ENCODE measurements around the gene TSSC4. TPM values are rescaled to one million over a fixed set of nuclear protein-coding genes. Genes with fewer than 3 reads are reported as not detected.

The TSSC4 gene
- polyA plus RNA-seq, 1 experiment, result 30.5 TPM

DNA sequence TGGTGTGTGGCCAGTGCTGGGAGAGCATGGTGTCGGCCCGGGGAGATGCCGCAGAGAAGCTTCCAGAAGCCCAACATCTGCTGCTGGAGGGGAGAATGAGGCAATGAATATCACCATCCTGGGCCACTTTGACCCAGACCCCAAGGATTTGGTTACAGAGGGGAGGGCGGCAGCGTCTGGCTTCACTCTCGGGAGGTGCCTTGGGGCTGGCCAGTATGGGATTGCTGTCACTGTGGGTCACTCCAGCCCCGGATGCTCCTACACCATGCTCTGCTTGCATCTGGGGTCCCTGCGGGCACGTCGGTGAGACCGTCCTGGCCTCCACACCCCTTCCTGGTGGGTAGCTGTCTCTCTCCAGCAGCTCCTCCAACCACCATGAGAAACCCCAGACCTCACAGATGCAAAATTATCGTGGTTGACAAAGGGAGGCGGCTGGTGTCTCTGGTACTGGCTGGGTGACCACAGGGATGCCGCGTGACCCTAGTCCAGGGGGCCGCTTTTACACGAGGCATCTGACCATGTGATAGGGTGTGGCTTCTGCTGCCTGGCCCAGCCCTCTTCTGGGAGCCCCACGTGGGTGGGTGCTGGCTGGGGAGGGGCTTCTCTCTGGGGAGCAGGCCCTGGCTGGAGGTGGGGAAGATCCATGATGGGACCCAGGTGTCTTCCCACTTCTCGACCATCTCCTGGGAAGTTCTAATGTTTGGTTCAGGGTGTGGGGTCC lies 49.9 kb downstream of the TSSC4 start:
- no peak overlapping the region for H3K4me3 ChIP-seq (ENCODE audit: low read depth, low read length)
- H3K36me3 ChIP-seq (ENCODE audit: control insufficient read depth, insufficient read depth, low read length), result no peaks in the 10 kb centered on the region
- CTCF ChIA-PET, result interaction anchor here (1.1 to 1.6 kb wide), 2 partner anchors 30 to 60 kb away, joined by 3 to 6 read pairs; no protein-coding TSS in a partner anchor
- H3K27me3 ChIP-seq (ENCODE audit: control insufficient read depth, insufficient read depth, low read length), result peaks cover 13% of the 10 kb centered on the region
- DNase-seq (ENCODE audit: low read depth), result no peak
- TF ChIP-seq, protein P1, sequence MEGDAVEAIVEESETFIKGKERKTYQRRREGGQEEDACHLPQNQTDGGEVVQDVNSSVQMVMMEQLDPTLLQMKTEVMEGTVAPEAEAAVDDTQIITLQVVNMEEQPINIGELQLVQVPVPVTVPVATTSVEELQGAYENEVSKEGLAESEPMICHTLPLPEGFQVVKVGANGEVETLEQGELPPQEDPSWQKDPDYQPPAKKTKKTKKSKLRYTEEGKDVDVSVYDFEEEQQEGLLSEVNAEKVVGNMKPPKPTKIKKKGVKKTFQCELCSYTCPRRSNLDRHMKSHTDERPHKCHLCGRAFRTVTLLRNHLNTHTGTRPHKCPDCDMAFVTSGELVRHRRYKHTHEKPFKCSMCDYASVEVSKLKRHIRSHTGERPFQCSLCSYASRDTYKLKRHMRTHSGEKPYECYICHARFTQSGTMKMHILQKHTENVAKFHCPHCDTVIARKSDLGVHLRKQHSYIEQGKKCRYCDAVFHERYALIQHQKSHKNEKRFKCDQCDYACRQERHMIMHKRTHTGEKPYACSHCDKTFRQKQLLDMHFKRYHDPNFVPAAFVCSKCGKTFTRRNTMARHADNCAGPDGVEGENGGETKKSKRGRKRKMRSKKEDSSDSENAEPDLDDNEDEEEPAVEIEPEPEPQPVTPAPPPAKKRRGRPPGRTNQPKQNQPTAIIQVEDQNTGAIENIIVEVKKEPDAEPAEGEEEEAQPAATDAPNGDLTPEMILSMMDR (IDR thresholded peaks at IDR 0.05; ENCODE audit: insufficient read depth, low read depth, low read length), result no peak
- POLR2A ChIA-PET, result no interaction called here

DNA sequence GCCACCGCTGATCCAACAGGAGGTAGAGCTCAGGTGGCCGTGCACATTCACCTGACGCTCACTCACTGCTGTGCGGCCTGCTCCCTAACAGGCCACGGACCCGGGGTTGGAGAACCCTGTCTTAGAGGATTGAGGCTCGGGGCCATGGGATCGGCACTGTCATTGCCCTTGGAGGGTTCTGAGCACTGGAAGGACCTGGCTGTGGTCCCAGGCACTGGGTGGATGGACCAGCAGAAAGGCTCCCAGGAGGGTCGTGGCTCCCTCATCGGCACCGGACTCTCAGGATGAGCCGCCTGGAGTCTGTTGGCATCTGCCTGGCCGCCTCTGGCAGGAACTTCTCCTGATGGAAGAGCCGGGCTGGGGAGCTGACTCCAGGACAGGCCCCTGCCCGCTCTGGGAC lies 50.8 kb downstream of the TSSC4 start:
- Histone ChIP-seq H3K27me3 (ENCODE audit: control insufficient read depth, insufficient read depth, low read length) (peaks cover 8% of the 10 kb centered on the region), H3K4me3 (ENCODE audit: low read depth, low read length) (no peak overlapping the region), H3K36me3 (ENCODE audit: control insufficient read depth, insufficient read depth, low read length) (no peaks in the 10 kb centered on the region)
- ChIA-PET CTCF (interaction anchor here (1.6 kb wide), 1 partner anchor 31 kb away, joined by 6 read pairs; no protein-coding TSS in a partner anchor), POLR2A (no interaction called here)
- TF ChIP-seq, protein P1 (IDR thresholded peaks at IDR 0.05; ENCODE audit: insufficient read depth, low read depth, low read length), result no peak
- no peak for DNase-seq (ENCODE audit: low read depth)

DNA sequence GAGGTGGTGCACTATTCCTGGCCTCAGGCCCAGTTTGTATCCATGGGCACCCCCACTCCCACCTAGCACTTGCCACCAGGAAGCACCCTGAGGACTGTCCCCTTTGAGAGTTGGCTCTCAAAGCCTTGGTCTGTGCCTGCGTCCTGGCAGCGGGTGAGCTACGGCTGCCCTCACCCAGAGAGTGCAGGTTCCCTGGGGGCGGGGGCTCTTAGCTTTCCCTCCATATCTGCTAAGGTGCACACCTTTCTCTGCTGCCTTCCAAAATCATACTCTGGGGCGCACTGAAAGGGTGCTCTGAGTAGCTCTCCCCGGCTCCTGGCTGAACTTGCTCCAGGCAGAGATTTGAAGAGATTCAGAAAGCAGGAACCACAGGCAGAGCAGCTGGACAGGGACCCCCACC lies 51.4 kb downstream of the TSSC4 start:
- H3K36me3 ChIP-seq (ENCODE audit: control insufficient read depth, insufficient read depth, low read length), result no peaks in the 10 kb centered on the region
- H3K4me3 ChIP-seq (ENCODE audit: low read depth, low read length), result no peak overlapping the region
- DNase-seq (ENCODE audit: low read depth), result no peak
- H3K27me3 ChIP-seq (ENCODE audit: control insufficient read depth, insufficient read depth, low read length), result peaks cover 6% of the 10 kb centered on the region
- CTCF ChIA-PET, result no interaction called here
- POLR2A ChIA-PET, result no interaction called here
- TF ChIP-seq, protein P1 (IDR thresholded peaks at IDR 0.05; ENCODE audit: insufficient read depth, low read depth, low read length), result no peak

DNA sequence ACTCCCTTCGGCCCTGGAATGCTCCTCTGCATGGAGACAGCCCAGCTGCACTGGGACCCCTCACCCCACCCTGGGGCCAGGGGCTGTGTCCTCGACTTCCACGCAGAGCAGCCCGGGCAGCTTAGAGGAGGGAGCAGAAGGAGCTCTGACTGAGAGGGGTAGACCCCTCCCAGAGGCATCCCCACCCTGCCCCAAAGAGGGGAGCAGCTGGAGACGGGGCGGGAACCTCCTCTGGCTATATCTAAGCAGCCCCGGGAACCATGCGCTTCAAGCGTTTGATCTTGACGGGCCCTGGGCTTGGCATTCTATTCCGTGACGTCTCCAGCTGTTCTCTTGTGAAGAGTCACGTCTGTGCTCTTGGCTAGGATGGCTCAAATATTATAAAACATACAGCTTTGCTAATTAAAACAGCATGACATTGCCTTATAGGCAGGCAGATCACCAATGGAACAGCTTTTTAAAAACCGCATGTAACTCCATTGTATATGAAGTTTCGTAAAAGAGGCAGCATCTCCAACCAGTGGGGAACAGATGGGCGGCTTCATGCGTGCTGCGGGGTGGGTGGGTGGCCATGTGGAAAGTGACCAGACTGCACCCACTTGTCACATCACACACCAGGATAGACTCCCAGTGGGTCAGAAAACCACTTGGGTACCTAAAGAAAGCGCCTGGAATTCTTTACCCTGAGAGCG lies 51.9 kb downstream of the TSSC4 start:
- peaks cover 6% of the 10 kb centered on the region for H3K27me3 ChIP-seq (ENCODE audit: control insufficient read depth, insufficient read depth, low read length)
- TF ChIP-seq, protein P1 (IDR thresholded peaks at IDR 0.05; ENCODE audit: insufficient read depth, low read depth, low read length), result no peak
- H3K36me3 ChIP-seq (ENCODE audit: control insufficient read depth, insufficient read depth, low read length), result no peaks in the 10 kb centered on the region
- CTCF ChIA-PET, result no interaction called here
- no peak for DNase-seq (ENCODE audit: low read depth)
- H3K4me3 ChIP-seq (ENCODE audit: low read depth, low read length), result no peak overlapping the region
- POLR2A ChIA-PET, result no interaction called here

DNA sequence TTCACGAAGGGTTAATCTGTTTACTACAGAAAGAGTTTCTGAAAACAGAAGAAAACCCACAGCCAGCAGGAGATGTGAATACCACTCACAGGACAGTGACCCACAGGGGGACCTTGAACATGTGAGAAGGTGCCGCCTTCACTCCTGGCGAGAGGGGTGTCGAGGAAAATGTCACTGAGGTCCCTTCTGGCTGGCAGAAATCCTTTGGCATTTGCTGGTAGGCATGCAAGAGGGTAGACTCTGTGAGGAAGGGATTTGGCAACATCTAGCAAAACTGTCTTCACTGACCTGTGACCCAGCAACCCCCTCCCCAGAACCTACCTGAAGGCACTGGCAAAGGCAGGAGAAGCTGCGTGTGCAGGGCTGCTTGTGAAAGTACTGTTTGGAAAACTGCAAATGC lies 52.9 kb downstream of the TSSC4 start:
- no peaks in the 10 kb centered on the region for H3K36me3 ChIP-seq (ENCODE audit: control insufficient read depth, insufficient read depth, low read length)
- peaks cover 6% of the 10 kb centered on the region for H3K27me3 ChIP-seq (ENCODE audit: control insufficient read depth, insufficient read depth, low read length)
- ChIA-PET POLR2A (no interaction called here), CTCF (no interaction called here)
- no peak for DNase-seq (ENCODE audit: low read depth)
- no peak overlapping the region for H3K4me3 ChIP-seq (ENCODE audit: low read depth, low read length)
- TF ChIP-seq, protein P1 (IDR thresholded peaks at IDR 0.05; ENCODE audit: insufficient read depth, low read depth, low read length), result no peak

Small RNA genes within 50 kb of the gene (small RNA-seq; reads per million reads assigned to genes)
- gene RF00019 (ENCODE audit: insufficient read length, low read depth, low replicate concordance), result not detected

Other genes with a start within 250 kb of the TSSC4 start
- not detected in 2 replicates for gene INS, start 239.5 kb upstream of the TSSC4 start, polyA plus RNA-seq (2011; rRNA removed)
- gene TH, start 228.9 kb upstream of the TSSC4 start, polyA plus RNA-seq (2011; rRNA removed), result not detected in 2 replicates
- gene ASCL2, start 130.2 kb upstream of the TSSC4 start, polyA plus RNA-seq (2011; rRNA removed), result not detected in 2 replicates
- gene C11orf21, start 98.8 kb upstream of the TSSC4 start, polyA plus RNA-seq (2011; rRNA removed), result not detected in 2 replicates
- 0.42 TPM in 1 of 2 replicates, not detected in the other for gene TSPAN32, start 98.7 kb upstream of the TSSC4 start, polyA plus RNA-seq (2011; rRNA removed)
- 479 and 875 TPM in 2 replicates for gene CD81, start 23.4 kb upstream of the TSSC4 start, polyA plus RNA-seq (2011; rRNA removed)
- gene TRPM5, start 43.8 kb downstream of the TSSC4 start, polyA plus RNA-seq (2011; rRNA removed), result not detected in 2 replicates
- not detected in 2 replicates for gene KCNQ1, start 44.3 kb downstream of the TSSC4 start, polyA plus RNA-seq (2011; rRNA removed)